ENCODE results near the gene LRRC8E.

- TF ChIP-seq, protein P1, sequence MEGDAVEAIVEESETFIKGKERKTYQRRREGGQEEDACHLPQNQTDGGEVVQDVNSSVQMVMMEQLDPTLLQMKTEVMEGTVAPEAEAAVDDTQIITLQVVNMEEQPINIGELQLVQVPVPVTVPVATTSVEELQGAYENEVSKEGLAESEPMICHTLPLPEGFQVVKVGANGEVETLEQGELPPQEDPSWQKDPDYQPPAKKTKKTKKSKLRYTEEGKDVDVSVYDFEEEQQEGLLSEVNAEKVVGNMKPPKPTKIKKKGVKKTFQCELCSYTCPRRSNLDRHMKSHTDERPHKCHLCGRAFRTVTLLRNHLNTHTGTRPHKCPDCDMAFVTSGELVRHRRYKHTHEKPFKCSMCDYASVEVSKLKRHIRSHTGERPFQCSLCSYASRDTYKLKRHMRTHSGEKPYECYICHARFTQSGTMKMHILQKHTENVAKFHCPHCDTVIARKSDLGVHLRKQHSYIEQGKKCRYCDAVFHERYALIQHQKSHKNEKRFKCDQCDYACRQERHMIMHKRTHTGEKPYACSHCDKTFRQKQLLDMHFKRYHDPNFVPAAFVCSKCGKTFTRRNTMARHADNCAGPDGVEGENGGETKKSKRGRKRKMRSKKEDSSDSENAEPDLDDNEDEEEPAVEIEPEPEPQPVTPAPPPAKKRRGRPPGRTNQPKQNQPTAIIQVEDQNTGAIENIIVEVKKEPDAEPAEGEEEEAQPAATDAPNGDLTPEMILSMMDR (IDR thresholded peaks at IDR 0.05; ENCODE audit: low read depth, low read length, missing input control) = no peak
- TF ChIP-seq ZBTB33 (IDR thresholded peaks at IDR 0.05) (no peak), GABPA (IDR thresholded peaks at IDR 0.05 in 1 of 2, conservative IDR thresholded peaks at IDR 0.05 in 1 of 2) (no peak), YY1 (IDR thresholded peaks at IDR 0.05) (no peak), RAD21 (IDR thresholded peaks at IDR 0.05) (no peak), TAF1 (conservative IDR thresholded peaks at IDR 0.05) (no peak), NR2F2 (IDR thresholded peaks at IDR 0.05) (no peak), JUND (IDR thresholded peaks at IDR 0.05) (no peak), ATF3 (IDR thresholded peaks at IDR 0.05) (no peak)
- TF ChIP-seq, protein P2, sequence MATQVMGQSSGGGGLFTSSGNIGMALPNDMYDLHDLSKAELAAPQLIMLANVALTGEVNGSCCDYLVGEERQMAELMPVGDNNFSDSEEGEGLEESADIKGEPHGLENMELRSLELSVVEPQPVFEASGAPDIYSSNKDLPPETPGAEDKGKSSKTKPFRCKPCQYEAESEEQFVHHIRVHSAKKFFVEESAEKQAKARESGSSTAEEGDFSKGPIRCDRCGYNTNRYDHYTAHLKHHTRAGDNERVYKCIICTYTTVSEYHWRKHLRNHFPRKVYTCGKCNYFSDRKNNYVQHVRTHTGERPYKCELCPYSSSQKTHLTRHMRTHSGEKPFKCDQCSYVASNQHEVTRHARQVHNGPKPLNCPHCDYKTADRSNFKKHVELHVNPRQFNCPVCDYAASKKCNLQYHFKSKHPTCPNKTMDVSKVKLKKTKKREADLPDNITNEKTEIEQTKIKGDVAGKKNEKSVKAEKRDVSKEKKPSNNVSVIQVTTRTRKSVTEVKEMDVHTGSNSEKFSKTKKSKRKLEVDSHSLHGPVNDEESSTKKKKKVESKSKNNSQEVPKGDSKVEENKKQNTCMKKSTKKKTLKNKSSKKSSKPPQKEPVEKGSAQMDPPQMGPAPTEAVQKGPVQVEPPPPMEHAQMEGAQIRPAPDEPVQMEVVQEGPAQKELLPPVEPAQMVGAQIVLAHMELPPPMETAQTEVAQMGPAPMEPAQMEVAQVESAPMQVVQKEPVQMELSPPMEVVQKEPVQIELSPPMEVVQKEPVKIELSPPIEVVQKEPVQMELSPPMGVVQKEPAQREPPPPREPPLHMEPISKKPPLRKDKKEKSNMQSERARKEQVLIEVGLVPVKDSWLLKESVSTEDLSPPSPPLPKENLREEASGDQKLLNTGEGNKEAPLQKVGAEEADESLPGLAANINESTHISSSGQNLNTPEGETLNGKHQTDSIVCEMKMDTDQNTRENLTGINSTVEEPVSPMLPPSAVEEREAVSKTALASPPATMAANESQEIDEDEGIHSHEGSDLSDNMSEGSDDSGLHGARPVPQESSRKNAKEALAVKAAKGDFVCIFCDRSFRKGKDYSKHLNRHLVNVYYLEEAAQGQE (IDR thresholded peaks at IDR 0.05) = no peak
These were observed 32.7 kb upstream of the LRRC8E start for GRCh38 chr19:7855426-7856108.
